HepG2 (cell line): ENCODE measurements around the gene TBC1D10B. TPM values are rescaled to one million over a fixed set of nuclear protein-coding genes. Genes with fewer than 3 reads are reported as not detected.

Experiments used
- BCL6 ChIP-seq: IDR thresholded peaks from 2 replicates; pipeline ENCODE4 v1.6.1; 2016; ENCODE audit warnings: missing genetic modification reagents, missing compliant biosample characterization
- CBFB ChIP-seq: sonication (generic); formaldehyde crosslinking; IDR thresholded peaks from 2 replicates; pipeline ENCODE4 v1.4.0; 2020; ENCODE audit warnings: missing genetic modification reagents
- FOXC1 ChIP-seq: sonication (generic); formaldehyde crosslinking; IDR thresholded peaks from 2 replicates; pipeline ENCODE4 v1.8.0; 2022; ENCODE audit warnings: mild to moderate bottlenecking, missing genetic modification reagents, borderline replicate concordance
- MXD4 ChIP-seq: IDR thresholded peaks from 2 replicates; pipeline ENCODE4 v1.6.1; 2016; ENCODE audit warnings: mild to moderate bottlenecking, missing biosample characterization, missing genetic modification reagents
- POLR2AphosphoS5 ChIP-seq: IDR thresholded peaks from 2 replicates; pipeline ENCODE4 v1.6.1; 2012; ENCODE audit warnings: low read depth, low read length
- RNF2 ChIP-seq: fragments of 450-650 bp; conservative IDR thresholded peaks from 2 replicates; pipeline ENCODE4 v1.6.1; 2016; ENCODE audit warnings: low read depth
- SRY ChIP-seq: sonication (generic); formaldehyde crosslinking; IDR thresholded peaks from 2 replicates; pipeline ENCODE4 v1.8.0; 2022; ENCODE audit warnings: mild to moderate bottlenecking, missing genetic modification reagents
- TFDP2 ChIP-seq: sonication (generic); formaldehyde crosslinking; IDR thresholded peaks from 2 replicates; pipeline ENCODE4 v1.4.0; 2020; ENCODE audit warnings: missing genetic modification reagents
- YEATS2 ChIP-seq: sonication (generic); formaldehyde crosslinking; IDR thresholded peaks from 2 replicates; pipeline ENCODE4 v1.4.0; 2020; ENCODE audit warnings: missing genetic modification reagents, borderline replicate concordance
- YY1 ChIP-seq: IDR thresholded peaks from 2 replicates; pipeline ENCODE4 v1.6.1; 2011; ENCODE audit warnings: low read length, low read depth, moderate library complexity, mild to moderate bottlenecking; ENCODE audit not compliant: insufficient read depth, insufficient replicate concordance
- ZNF136 ChIP-seq: sonication (generic); formaldehyde crosslinking; IDR thresholded peaks from 2 replicates; pipeline ENCODE4 v1.8.1; 2022; ENCODE audit warnings: low read depth, mild to moderate bottlenecking, moderate library complexity, missing genetic modification reagents
- ZNF350 ChIP-seq: sonication (generic); formaldehyde crosslinking; IDR thresholded peaks from 2 replicates; pipeline ENCODE4 v1.4.0; 2020; ENCODE audit warnings: mild to moderate bottlenecking, low read depth, missing genetic modification reagents, borderline replicate concordance
- ZNF362 ChIP-seq: sonication (generic); formaldehyde crosslinking; IDR thresholded peaks from 2 replicates; pipeline ENCODE4 v1.4.0; 2020; ENCODE audit warnings: missing genetic modification reagents, mild to moderate bottlenecking, borderline replicate concordance
- ZNF383 ChIP-seq: sonication (generic); formaldehyde crosslinking; IDR thresholded peaks from 2 replicates; pipeline ENCODE4 v1.4.0; 2020; ENCODE audit warnings: missing genetic modification reagents, mild to moderate bottlenecking, borderline replicate concordance
- ZNF512 ChIP-seq: sonication (generic); formaldehyde crosslinking; IDR thresholded peaks from 2 replicates; pipeline ENCODE4 v1.4.0; 2020; ENCODE audit warnings: mild to moderate bottlenecking, missing genetic modification reagents
- polyA plus RNA-seq, 8 experiments: library from polyadenylated mRNA; depleted of rRNA in 3 of 8; stranded (reverse) in 7 of 8; unstranded in 1 of 8; fragments of >200 nt; fragmentation: Illumina TruSeq in 4 of 8; extraction: Trizol in 4 of 8; gene quantifications; 2 replicates each; pipeline versions ENCODE4 v1.2.1 to v1.2.3, GENCODE V29; 2011 to 2016; ENCODE audit warnings: low read depth in 4 of 8, missing spikeins in 1 of 8, mixed read lengths in 1 of 8; ENCODE audit not compliant: insufficient read depth in 1 of 8
- total RNA-seq, 5 experiments: library from RNA; depleted of rRNA; stranded (reverse); fragments of >200 nt; fragmentation: Illumina TruSeq; extraction: Trizol; gene quantifications; 2 replicates each; pipeline ENCODE4 v1.2.3, GENCODE V29; 2016; ENCODE audit warnings: low read depth in 1 of 5
- TF ChIP-seq, protein P1 (sequence below): sonication (generic); formaldehyde crosslinking; IDR thresholded peaks from 2 replicates; pipeline ENCODE4 v1.4.0; 2020; ENCODE audit warnings: mild to moderate bottlenecking, missing genetic modification reagents
- TF ChIP-seq, protein P2 (sequence below): sonication (generic); formaldehyde crosslinking; IDR thresholded peaks from 2 replicates; pipeline ENCODE4 v1.5.1; 2020; ENCODE audit warnings: mild to moderate bottlenecking, missing genetic modification reagents, moderate library complexity

TBC1D10B gene
- total and polyA plus RNA-seq, 2 of the 13 experiments (the other 11 are each of a cell fraction or from before 2014, with no cell fraction given) = 15.7 to 24.8 TPM

- TF ChIP-seq, protein P1, sequence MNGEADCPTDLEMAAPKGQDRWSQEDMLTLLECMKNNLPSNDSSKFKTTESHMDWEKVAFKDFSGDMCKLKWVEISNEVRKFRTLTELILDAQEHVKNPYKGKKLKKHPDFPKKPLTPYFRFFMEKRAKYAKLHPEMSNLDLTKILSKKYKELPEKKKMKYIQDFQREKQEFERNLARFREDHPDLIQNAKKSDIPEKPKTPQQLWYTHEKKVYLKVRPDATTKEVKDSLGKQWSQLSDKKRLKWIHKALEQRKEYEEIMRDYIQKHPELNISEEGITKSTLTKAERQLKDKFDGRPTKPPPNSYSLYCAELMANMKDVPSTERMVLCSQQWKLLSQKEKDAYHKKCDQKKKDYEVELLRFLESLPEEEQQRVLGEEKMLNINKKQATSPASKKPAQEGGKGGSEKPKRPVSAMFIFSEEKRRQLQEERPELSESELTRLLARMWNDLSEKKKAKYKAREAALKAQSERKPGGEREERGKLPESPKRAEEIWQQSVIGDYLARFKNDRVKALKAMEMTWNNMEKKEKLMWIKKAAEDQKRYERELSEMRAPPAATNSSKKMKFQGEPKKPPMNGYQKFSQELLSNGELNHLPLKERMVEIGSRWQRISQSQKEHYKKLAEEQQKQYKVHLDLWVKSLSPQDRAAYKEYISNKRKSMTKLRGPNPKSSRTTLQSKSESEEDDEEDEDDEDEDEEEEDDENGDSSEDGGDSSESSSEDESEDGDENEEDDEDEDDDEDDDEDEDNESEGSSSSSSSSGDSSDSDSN = peak; percentile 94
- TF ChIP-seq BCL6 (CRISPR knock-in tag) = peak; percentile 64; the same call in 1 of the 2 replicates
- peak; percentile 78 for TF ChIP-seq YY1
- TF ChIP-seq YEATS2 = peak; percentile 77; the same call in 1 of the 2 replicates
- peak; percentile 79 for TF ChIP-seq CBFB (CRISPR knock-in tag)
- TF ChIP-seq ZNF136 (CRISPR knock-in tag) = peak; percentile 51; the same call in 1 of the 2 replicates
- peak; percentile 84; the same call in 1 of the 2 replicates for TF ChIP-seq ZNF383
- TF ChIP-seq FOXC1 (CRISPR knock-in tag) = peak; percentile 71; the same call in 1 of the 2 replicates
- TF ChIP-seq ZNF350 (CRISPR knock-in tag) = peak; percentile 64; the same call in 1 of the 2 replicates
- TF ChIP-seq ZNF362 (CRISPR knock-in tag) = peak; percentile 75; the same call in 1 of the 2 replicates
- TF ChIP-seq MXD4 (CRISPR knock-in tag) = peak; percentile 76; the same call in 1 of the 2 replicates
- peak; percentile 71 for TF ChIP-seq TFDP2
- TF ChIP-seq ZNF512 (CRISPR knock-in tag) = peak; percentile 30; the same call in 1 of the 2 replicates
- peak; percentile 41; the same call in 1 of the 2 replicates for TF ChIP-seq POLR2AphosphoS5
- no peak for TF ChIP-seq RNF2
- TF ChIP-seq, protein P2, sequence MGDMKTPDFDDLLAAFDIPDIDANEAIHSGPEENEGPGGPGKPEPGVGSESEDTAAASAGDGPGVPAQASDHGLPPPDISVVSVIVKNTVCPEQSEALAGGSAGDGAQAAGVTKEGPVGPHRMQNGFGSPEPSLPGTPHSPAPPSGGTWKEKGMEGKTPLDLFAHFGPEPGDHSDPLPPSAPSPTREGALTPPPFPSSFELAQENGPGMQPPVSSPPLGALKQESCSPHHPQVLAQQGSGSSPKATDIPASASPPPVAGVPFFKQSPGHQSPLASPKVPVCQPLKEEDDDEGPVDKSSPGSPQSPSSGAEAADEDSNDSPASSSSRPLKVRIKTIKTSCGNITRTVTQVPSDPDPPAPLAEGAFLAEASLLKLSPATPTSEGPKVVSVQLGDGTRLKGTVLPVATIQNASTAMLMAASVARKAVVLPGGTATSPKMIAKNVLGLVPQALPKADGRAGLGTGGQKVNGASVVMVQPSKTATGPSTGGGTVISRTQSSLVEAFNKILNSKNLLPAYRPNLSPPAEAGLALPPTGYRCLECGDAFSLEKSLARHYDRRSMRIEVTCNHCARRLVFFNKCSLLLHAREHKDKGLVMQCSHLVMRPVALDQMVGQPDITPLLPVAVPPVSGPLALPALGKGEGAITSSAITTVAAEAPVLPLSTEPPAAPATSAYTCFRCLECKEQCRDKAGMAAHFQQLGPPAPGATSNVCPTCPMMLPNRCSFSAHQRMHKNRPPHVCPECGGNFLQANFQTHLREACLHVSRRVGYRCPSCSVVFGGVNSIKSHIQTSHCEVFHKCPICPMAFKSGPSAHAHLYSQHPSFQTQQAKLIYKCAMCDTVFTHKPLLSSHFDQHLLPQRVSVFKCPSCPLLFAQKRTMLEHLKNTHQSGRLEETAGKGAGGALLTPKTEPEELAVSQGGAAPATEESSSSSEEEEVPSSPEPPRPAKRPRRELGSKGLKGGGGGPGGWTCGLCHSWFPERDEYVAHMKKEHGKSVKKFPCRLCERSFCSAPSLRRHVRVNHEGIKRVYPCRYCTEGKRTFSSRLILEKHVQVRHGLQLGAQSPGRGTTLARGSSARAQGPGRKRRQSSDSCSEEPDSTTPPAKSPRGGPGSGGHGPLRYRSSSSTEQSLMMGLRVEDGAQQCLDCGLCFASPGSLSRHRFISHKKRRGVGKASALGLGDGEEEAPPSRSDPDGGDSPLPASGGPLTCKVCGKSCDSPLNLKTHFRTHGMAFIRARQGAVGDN (CRISPR knock-in tag) = peak; percentile 87
- peak; percentile 22; the same call in 1 of the 2 replicates for TF ChIP-seq SRY (CRISPR knock-in tag)
These were observed 25.1 kb upstream of the TBC1D10B start, which contains the start of gene ZNF48 (continued) for GRCh38 chr16:30395155-30395991.
